Measurements from ENCODE around the gene MGST3.
"Not testable (repeated sequence)": the region's sequence is repeated elsewhere in the genome, so short reads cannot be mapped to it uniquely, and the experiment has no call there.

The MGST3 gene

GRCh38 chr1:165701922-165702321, 70.9 kb downstream of the MGST3 start:
- DNase-seq = not testable (repeated sequence)

- DNase-seq = no peak
Observed at GRCh38 chr1:165703648-165704047, 72.6 kb downstream of the MGST3 start.
